Stimulated activated CD4-positive, alpha-beta T cell treated with anti-CD3 and anti-CD28 coated beads, Interleukin-1b, Interleukin-23, amount 100 ng/mL, for 4 hours (primary cell): ENCODE measurements around the gene KRT40.

Source experiments
- DNase-seq, 2 donors: peaks; one replicate each; pipeline ENCODE4 v3.0.0-alpha.2; 2020; ENCODE audit warnings: low read depth in 2 of 2

KRT40 gene

GRCh38 chr17:40952154-40952553, 32.0 kb downstream of the KRT40 start:
- DNase-seq: no peak

GRCh38 chr17:40951011-40951622, 33.0 kb downstream of the KRT40 start:
- no peak for DNase-seq

DNA sequence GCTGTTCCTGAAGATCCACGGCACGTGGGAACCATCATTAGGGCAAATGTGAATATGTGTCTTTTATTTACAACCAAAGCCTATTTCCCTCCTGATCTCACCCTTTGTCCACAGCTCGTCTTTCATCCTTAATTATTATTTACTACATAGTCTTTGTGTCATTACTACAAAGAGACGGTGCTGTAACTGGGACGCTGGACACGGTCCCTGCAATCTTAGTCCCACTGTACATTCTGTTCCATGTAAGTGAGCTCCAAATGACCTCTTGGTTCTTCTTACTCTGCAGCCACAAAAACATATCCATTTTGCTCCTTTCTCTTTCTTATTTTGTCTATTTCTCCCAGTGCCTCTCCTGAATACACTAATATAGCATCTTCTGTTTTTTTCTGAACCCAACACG, 34.0 kb downstream of the KRT40 start:
- no peak for DNase-seq

DNA sequence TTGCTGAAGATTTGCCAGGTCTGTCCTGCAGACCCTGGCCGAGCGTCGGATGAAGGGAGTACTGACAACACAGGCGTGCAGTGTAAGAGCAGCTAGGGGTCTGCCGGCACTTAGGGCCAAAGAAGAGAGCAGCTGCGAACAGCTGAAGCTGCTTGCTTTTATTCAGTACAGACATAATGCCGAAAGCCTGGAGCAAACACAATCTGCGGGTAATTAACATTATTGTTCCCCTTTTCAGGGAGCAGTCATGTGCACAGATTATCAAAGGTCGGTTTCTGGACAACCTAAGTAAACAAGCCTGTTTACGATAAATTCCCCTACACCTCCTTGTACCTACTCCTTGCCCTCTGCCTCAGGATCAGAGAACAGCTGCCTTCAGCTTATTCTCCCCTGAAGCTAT, 34.7 kb downstream of the KRT40 start:
- DNase-seq: no peak

- no peak for DNase-seq
Observed at GRCh38 chr17:40947929-40948328, 36.2 kb downstream of the KRT40 start.

GRCh38 chr17:40945414-40945813, 38.7 kb downstream of the KRT40 start:
- no peak for DNase-seq

DNA sequence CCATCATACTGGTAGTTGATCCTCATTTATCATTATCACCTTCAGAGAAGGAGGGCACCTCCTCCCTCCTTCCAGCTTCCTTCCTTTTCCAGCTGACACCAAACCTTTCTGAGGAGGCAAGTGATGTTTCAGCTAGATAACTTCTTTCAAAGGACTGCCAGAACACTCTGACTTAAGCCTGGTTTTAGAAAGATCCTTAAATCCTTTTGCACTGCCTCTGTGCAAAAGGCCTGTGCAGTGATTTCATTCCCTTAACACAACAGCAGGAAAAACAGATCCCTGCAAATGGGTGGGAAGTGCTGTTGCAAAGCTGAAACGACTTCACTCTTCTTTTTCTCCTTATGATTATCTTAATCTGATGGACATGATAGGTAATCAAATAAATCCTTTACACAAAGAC, 39.6 kb downstream of the KRT40 start:
- no peak for DNase-seq

- no peak for DNase-seq
Observed at GRCh38 chr17:40942553-40942952, 41.6 kb downstream of the KRT40 start.

- DNase-seq: no peak
Observed at GRCh38 chr17:40940266-40940665, 43.9 kb downstream of the KRT40 start.

- DNase-seq: no peak
Observed at GRCh38 chr17:40938981-40939380, 45.1 kb downstream of the KRT40 start.

DNA sequence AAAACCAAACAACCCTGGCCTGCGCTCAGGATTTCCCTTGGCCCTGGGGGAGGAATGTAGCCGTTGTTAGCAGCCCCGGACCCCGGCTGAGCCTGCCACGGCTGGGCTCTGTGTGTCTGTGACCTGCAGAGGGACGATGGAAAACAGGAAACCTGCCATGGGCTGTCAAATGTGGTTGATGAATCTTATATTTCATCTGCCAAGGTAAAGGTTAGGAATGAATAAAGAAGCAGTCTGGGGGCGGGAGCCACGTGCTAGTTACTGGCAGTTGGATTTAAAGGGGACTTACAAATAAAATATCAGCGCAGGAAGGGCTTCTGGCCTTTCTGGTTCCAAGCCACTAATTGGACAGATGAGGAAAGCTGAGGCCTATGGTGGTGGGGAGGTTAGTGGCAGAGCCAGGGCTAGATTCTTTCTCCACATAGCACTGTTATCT, 46.7 kb downstream of the KRT40 start, which contains the start of gene KRT23:
Gene KRT23, minus strand, starts transcription at position 263 of the 436 bp plus-strand sequence. CDS start 1,043 bp downstream, outside the sequence.
- no peak for DNase-seq

GRCh38 chr17:40936976-40937375, 47.1 kb downstream of the KRT40 start:
- no peak for DNase-seq

- no peak for DNase-seq
Observed at GRCh38 chr17:40936437-40936971, 47.6 kb downstream of the KRT40 start.

DNA sequence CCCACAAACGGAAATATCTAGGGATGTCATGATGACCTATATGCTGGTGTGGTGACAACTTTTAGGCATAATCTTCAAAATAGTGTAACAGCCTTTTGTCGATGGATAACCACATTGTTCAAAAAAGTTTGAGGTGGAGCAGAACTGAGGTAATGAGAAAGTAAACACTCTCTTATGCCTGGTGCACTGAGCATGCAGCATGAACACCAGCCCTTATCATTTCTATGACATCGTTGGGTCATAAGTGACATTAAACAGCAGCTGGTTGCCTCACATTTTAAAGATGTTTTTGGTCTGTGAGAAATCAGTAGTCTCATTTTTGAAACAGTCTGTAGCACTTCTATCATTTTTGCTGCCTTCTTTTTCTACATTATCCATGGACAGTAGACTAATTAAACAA, 48.5 kb downstream of the KRT40 start:
- no peak for DNase-seq

GRCh38 chr17:40932608-40933007, 51.5 kb downstream of the KRT40 start:
- no peak for DNase-seq

DNA sequence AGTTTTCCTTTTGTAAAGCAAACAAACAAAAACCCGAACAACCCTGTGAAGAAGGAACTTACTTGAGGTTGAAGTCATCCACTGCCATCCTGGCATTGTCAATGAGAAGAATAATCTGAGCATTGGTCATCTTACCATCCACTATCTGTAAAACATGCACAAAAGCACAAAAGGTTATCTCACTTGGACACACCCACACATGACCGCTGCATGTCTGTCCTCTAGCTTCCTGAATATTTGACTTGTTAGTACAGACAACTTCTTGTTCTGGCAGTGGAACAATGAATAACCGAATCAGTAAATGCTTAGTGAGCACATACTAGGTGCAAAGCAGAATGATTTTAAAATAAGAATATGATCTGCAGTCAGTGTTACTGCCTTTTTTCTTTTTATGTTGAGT, 52.8 kb downstream of the KRT40 start:
- DNase-seq: no peak
